ENCODE results near the gene STRBP. TPM values are rescaled to one million over a fixed set of nuclear protein-coding genes. Genes with fewer than 3 reads are reported as not detected.
"Not testable (repeated sequence)": the region's sequence is repeated elsewhere in the genome, so short reads cannot be mapped to it uniquely, and the experiment has no call there.

The STRBP gene
- total RNA-seq, 2 donors from 2014 or later = 2.8 to 3.3 TPM

- ATAC-seq (ENCODE audit: insufficient number of reproducible peaks, low FRiP score, low read depth) = no peak
- H3K27ac ChIP-seq = no peak overlapping the region
Measured at GRCh38 chr9:123283455-123283854, 15.1 kb upstream of the STRBP start.

DNA sequence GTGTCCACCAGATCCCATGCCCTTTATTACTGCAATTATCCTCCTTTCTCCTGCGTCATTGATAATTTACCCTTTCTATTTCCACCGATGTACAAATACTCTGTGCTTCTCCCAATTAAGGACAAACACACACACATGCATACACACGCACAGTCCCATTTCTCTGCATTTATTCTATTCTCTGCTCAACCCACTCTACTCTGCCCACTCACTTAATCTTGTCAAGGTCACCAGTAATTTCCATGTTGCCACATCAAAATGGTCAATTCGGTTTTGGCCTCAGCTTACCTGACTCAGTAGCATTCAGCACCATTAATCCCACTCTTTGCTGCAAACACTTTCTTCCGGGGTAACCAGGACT lies 14.6 kb upstream of the STRBP start:
- ATAC-seq (ENCODE audit: insufficient number of reproducible peaks, low FRiP score, low read depth) (no peak), DNase-seq (ENCODE audit: low spot score) (no peak)
- Histone ChIP-seq H3K36me3 (no peaks in the 10 kb centered on the region), H3K9me3 (no peaks in the 10 kb centered on the region), H3K4me3 (no peak overlapping the region), H3K27ac (no peak overlapping the region), H3K27me3 (replicated peaks; ENCODE audit: insufficient read depth) (no peaks in the 10 kb centered on the region), H3K4me1 (ENCODE audit: control insufficient read depth in 1 of 2, low read depth in 2 of 2) (no peaks in the 10 kb centered on the region)
- TF ChIP-seq, protein P1, sequence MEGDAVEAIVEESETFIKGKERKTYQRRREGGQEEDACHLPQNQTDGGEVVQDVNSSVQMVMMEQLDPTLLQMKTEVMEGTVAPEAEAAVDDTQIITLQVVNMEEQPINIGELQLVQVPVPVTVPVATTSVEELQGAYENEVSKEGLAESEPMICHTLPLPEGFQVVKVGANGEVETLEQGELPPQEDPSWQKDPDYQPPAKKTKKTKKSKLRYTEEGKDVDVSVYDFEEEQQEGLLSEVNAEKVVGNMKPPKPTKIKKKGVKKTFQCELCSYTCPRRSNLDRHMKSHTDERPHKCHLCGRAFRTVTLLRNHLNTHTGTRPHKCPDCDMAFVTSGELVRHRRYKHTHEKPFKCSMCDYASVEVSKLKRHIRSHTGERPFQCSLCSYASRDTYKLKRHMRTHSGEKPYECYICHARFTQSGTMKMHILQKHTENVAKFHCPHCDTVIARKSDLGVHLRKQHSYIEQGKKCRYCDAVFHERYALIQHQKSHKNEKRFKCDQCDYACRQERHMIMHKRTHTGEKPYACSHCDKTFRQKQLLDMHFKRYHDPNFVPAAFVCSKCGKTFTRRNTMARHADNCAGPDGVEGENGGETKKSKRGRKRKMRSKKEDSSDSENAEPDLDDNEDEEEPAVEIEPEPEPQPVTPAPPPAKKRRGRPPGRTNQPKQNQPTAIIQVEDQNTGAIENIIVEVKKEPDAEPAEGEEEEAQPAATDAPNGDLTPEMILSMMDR (IDR thresholded peaks at IDR 0.05) = no peak

More at GRCh38 chr9:123283455-123283854, 15.1 kb upstream of the STRBP start:
- H3K36me3 ChIP-seq = no peaks in the 10 kb centered on the region
- H3K4me3 ChIP-seq = no peak overlapping the region
- TF ChIP-seq, protein P1 (IDR thresholded peaks at IDR 0.05) = no peak
- no peak for DNase-seq (ENCODE audit: low spot score)
- H3K9me3 ChIP-seq = no peaks in the 10 kb centered on the region
- no peaks in the 10 kb centered on the region for H3K4me1 ChIP-seq (ENCODE audit: control insufficient read depth in 1 of 2, low read depth in 2 of 2)
- no peaks in the 10 kb centered on the region for H3K27me3 ChIP-seq (replicated peaks; ENCODE audit: insufficient read depth)

DNA sequence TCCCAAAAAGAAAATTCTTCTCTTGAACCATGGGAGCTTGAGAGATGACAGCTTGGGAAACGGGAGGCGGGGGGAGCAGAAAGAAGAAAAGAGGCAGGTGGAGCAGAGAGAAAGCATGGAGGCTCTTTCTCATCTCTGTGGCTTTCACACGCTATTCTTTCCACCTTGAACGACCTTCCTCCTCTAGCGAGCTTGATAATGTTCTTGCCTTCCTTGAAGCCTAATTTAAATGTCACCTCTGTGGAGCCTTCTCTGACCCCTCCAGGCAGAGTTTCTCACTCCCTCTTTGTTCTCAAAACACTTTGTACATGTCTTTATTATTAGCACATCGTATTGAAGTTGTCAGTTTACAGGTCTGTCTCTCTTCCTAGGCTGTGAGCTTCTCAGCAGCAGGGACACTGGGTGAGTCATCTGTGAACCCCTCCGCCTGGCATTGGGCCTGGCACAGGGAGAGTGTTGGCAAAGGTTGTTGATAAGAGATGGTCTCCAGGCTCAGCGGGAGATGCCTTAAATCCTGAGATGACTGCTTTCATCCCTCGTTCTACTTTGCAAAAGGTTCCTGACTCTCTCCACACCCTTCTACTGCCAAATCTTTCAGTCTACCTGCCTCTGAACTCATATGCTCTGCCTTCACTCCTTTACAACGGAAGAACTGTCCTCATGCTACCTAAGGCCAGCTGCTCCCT lies 14.1 kb upstream of the STRBP start:
- ATAC-seq (ENCODE audit: insufficient number of reproducible peaks, low FRiP score, low read depth) (no peak), DNase-seq (ENCODE audit: low spot score) (no peak)
- TF ChIP-seq, protein P1 (IDR thresholded peaks at IDR 0.05) = no peak
- H3K36me3 ChIP-seq = no peaks in the 10 kb centered on the region
- no peak overlapping the region for H3K4me3 ChIP-seq
- no peak overlapping the region for H3K27ac ChIP-seq
- no peaks in the 10 kb centered on the region for H3K4me1 ChIP-seq (ENCODE audit: control insufficient read depth in 1 of 2, low read depth in 2 of 2)
- no peaks in the 10 kb centered on the region for H3K9me3 ChIP-seq
- H3K27me3 ChIP-seq (replicated peaks; ENCODE audit: insufficient read depth) = no peaks in the 10 kb centered on the region

GRCh38 chr9:123281659-123282350 lies 13.4 kb upstream of the STRBP start:
- Histone ChIP-seq H3K36me3 (no peaks in the 10 kb centered on the region), H3K27ac (no peak overlapping the region), H3K4me1 (ENCODE audit: control insufficient read depth in 1 of 2, low read depth in 2 of 2) (no peaks in the 10 kb centered on the region), H3K9me3 (no peaks in the 10 kb centered on the region), H3K27me3 (replicated peaks; ENCODE audit: insufficient read depth) (no peaks in the 10 kb centered on the region), H3K4me3 (no peak overlapping the region)
- TF ChIP-seq, protein P1 (IDR thresholded peaks at IDR 0.05) = no peak
- no peak for ATAC-seq (ENCODE audit: insufficient number of reproducible peaks, low FRiP score, low read depth)
- no peak for DNase-seq (ENCODE audit: low spot score)

GRCh38 chr9:123278879-123279493 lies 10.6 kb upstream of the STRBP start:
- not testable (repeated sequence) for H3K4me3 ChIP-seq; H3K27ac ChIP-seq; H3K9me3 ChIP-seq; H3K36me3 ChIP-seq; H3K4me1 ChIP-seq (ENCODE audit: control insufficient read depth in 1 of 2, low read depth in 2 of 2); DNase-seq (ENCODE audit: low spot score); ATAC-seq (ENCODE audit: insufficient number of reproducible peaks, low FRiP score, low read depth); H3K27me3 ChIP-seq (replicated peaks; ENCODE audit: insufficient read depth)
